LNCaP clone FGC (cell line): ENCODE results near the gene RAB5B.
A peak's percentile ranks its signal among the peaks of the same experiment; 100 is the strongest.

ENCODE experiments used
- DNase-seq: peaks from one replicate; pipeline ENCODE4 v3.0.0-alpha.2; 2011; ENCODE audit warnings: low read depth
- H3K4me3 ChIP-seq: 2 replicates; pipeline ENCODE4 v1.5.1; 2011; ENCODE audit warnings: mild to moderate bottlenecking, low read depth, low read length, control low read depth
- TF ChIP-seq, protein P1 (sequence below): IDR thresholded peaks from 2 replicates; pipeline ENCODE4 v1.5.1; 2012; ENCODE audit warnings: mild to moderate bottlenecking; ENCODE audit not compliant: control insufficient read depth, insufficient read depth; ENCODE audit errors: extremely low read depth

Gene RAB5B

DNA sequence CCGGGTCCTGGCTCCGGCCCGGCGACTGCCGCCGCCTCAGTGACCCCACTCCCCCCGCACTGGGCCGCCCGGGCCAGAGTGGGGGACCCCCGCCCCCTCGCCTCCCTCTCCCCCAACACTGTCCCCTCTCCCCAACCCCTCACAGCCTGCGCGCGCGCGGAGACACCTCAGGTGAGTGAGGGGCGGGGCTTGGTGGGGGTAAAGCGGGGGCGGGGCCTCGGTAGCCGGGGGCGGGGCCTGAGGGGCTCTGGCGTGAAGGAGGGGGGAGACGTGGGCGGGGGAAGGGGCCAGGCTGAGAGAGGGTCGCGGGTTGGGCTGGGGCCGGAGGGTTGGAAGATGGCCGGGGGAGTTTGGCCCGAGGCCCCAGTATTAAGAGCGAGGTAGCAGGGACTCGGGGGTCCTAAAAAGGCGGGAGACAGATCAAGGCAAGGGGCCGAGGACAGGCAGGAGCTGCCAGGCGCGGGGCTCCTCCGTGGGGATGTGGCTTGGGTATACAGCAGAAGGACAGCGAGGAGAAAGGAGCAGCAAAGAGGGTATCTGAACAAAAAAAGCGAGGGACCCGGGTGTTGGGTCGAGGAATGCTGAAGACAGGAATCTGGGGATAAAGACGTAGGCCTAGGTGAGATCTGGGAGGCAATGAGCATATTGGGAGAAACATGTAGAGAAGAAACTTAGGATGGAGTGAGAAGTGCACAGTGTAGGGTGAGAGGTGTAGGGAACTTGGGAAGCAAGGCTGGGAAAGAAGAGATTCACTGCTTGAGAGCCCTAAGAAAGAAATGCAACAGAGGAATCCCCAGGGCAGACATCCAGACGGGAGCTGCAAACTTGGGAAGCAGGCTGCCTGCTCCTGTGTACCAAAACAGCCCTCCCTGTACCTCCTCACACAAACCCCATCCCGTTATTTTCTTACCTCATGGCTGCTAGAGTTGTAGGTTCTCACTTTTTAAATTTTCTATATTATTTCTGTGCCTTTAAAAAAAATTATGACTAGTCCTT is 34.0 kb downstream of the RAB5B start:
- TF ChIP-seq, protein P1, sequence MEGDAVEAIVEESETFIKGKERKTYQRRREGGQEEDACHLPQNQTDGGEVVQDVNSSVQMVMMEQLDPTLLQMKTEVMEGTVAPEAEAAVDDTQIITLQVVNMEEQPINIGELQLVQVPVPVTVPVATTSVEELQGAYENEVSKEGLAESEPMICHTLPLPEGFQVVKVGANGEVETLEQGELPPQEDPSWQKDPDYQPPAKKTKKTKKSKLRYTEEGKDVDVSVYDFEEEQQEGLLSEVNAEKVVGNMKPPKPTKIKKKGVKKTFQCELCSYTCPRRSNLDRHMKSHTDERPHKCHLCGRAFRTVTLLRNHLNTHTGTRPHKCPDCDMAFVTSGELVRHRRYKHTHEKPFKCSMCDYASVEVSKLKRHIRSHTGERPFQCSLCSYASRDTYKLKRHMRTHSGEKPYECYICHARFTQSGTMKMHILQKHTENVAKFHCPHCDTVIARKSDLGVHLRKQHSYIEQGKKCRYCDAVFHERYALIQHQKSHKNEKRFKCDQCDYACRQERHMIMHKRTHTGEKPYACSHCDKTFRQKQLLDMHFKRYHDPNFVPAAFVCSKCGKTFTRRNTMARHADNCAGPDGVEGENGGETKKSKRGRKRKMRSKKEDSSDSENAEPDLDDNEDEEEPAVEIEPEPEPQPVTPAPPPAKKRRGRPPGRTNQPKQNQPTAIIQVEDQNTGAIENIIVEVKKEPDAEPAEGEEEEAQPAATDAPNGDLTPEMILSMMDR = no peak
- peak overlapping the region; percentile 72 for H3K4me3 ChIP-seq
- no peak for DNase-seq

DNA sequence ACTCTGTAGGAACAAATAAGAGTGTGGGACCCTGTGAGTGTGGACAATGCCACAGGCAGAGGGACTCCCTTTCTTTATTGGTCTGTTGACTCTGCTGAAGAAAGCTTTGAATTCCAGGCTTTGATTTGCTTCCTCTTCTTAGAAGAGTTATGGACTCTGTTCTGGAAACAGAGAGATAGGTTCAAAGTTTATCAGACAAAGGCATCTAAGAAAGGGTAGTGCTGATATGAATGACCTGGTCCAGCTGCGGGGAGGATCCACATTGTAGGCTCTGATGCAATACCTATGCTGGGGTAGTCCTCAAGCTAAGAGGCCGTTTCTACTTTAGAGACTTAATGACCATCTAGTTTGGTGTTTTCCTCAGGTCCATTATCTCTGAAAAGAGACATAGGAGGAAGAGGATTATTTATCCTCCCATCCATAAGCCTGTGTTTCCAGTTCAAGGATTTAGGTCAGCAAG is 36.3 kb downstream of the RAB5B start:
- TF ChIP-seq, protein P1 = no peak
- no peak overlapping the region for H3K4me3 ChIP-seq
- DNase-seq = no peak

DNA sequence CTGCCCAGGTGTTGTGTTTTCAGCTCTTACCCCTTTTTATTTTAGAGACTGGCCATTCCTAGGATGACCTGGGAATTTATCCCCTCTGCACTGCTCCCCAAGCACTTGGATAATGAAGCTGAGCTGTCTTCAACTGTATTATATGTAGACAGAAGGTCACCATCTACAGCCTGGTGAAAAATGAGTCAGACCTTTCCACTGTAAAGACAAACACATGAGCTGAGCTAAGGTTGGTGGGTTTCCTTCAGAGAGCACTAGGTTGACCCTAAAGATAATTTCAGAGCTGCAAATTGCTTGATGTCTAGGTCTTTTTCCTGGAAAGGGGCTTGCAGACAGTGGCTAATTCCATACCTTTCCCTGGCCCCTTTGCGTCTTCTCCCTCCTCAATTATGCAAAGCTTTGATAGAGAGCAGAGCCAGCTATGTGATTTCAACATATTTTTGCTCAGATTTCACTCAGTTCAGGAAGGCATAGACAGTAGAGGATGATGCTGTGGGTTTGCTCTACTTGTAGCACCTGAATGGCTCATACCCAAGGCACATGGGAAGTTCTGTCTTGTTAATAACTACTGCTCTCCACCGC is 37.7 kb downstream of the RAB5B start:
- TF ChIP-seq, protein P1 = no peak
- no peak overlapping the region for H3K4me3 ChIP-seq
- no peak for DNase-seq

DNA sequence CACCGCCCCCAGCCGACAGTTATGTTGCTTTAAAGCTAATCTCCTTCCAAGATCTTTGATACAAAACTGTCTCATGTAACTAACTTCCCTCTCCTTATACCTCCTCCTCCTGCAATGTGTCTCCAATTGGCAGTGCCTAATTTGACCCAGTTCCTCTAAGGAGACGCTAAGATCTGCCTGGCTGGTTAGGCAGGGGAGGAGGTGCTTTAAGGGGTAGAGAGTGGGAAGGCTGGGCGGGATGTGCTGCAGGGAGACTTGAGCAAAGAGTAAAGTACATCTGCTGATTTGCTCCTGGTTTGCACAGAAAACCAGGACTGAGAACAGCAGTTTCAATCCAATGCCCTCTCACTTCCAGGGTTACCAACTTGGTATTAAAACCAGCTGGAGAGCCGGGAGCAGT is 39.6 kb downstream of the RAB5B start:
- peak; percentile 30 for DNase-seq
- TF ChIP-seq, protein P1 = no peak
- no peak overlapping the region for H3K4me3 ChIP-seq

DNA sequence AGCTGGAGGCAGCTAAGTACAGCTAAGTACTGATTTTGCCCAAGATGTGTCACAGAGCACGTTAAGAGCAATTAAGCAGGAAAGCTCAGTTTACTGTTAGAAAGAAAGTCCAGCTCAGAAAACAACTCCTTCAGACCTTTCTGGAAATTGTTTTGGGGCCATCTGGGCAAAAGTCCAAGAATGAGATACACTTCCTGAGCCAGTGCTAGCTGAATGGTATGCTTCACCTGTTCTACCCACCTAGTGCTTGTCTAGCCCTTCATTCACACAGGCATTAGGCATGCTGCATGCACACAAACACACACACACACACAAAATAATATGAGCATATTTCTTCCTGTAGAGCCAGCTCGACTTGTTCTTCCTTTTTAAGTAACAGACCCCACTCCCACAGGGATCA is 40.3 kb downstream of the RAB5B start:
- H3K4me3 ChIP-seq = no peak overlapping the region
- TF ChIP-seq, protein P1 = no peak
- no peak for DNase-seq

DNA sequence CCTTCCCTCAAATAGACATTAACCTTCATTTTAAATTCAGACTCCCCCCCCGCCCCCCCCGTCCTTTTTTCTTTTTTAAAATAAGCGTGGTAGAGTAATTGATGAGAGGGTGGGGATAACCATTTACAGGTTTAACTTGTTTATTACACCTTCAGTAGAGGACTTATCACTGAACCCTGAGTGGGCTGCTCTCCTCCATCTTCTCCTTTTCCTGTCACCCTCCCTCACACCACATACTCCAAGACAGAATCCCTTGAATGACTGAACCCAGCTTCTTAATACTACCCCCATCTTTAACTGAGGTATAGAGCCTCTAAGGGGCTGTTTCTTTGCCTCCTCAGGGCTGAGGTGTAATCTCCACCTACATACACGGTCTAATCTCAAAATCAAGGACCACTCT is 43.3 kb downstream of the RAB5B start:
- H3K4me3 ChIP-seq = no peak overlapping the region
- DNase-seq = no peak
- TF ChIP-seq, protein P1 = no peak

DNA sequence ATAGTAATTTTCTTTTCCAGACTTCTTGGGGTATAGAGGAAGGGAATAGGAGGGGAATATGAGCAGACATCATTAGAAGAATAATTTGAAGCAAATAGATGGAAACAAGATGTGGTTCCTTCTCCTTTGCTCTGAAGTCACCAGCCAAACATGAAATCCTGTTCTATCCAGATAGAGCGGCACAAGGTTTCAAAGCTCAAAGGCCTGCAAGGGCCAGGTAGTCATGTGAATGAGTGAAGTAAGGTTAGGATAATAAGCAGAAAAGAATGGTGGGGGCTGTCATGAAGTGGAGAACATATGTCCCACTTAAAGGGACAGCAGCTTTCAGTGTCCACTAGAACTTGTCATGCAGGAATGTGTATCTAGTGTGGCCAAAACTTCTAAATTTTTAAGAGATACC is 44.5 kb downstream of the RAB5B start:
- TF ChIP-seq, protein P1 = no peak
- no peak for DNase-seq
- no peak overlapping the region for H3K4me3 ChIP-seq
